HCT116 (cell line): ENCODE measurements around the gene AMELX.

ENCODE experiments used
- CEBPB ChIP-seq: IDR thresholded peaks from 2 replicates; pipeline ENCODE4 v1.6.1; 2012; ENCODE audit warnings: low read depth
- EZH2phosphoT487 ChIP-seq: fragments of 200-600 bp; IDR thresholded peaks from 2 replicates; pipeline ENCODE4 v1.6.1; 2018; ENCODE audit warnings: antibody characterized with exemption, borderline replicate concordance
- FOSL1 ChIP-seq: IDR thresholded peaks from 2 replicates; pipeline ENCODE4 v1.6.1; 2012; ENCODE audit warnings: low read depth
- JUND ChIP-seq: IDR thresholded peaks from 2 replicates; pipeline ENCODE4 v1.6.1; 2012
- POLR2A ChIP-seq: IDR thresholded peaks from 2 replicates; pipeline ENCODE4 v1.7.0; 2011; ENCODE audit warnings: borderline replicate concordance; ENCODE audit not compliant: insufficient read depth, insufficient read length; ENCODE audit errors: extremely low read depth
- RAD21 ChIP-seq: IDR thresholded peaks from 2 replicates; pipeline ENCODE4 v1.6.1; 2012; ENCODE audit warnings: low read depth, mild to moderate bottlenecking
- TCF7L2 ChIP-seq: IDR thresholded peaks from 2 replicates; pipeline ENCODE4 v1.7.0; 2011; ENCODE audit warnings: borderline replicate concordance, inconsistent platforms; ENCODE audit not compliant: insufficient read depth, insufficient read length; ENCODE audit errors: extremely low read depth
- ZNF274 ChIP-seq: fragments of 200-500 bp; sonication (Bioruptor generic); IDR thresholded peaks from 2 replicates; pipeline ENCODE4 v1.6.1; 2014; ENCODE audit warnings: mild to moderate bottlenecking, low read depth, low read length, inconsistent platforms
- TF ChIP-seq, protein P1 (sequence below), 3 experiments: fragments of 200-600 bp in 1 of 3; sonication (generic) in 1 of 3; IDR thresholded peaks in 2 of 3; conservative IDR thresholded peaks in 1 of 3; 2 replicates each; pipeline ENCODE4 v1.5.1; 2012 to 2017; ENCODE audit warnings: low read depth in 2 of 3, low read length in 2 of 3, antibody characterized with exemption in 1 of 3, borderline replicate concordance in 1 of 3, control low read depth in 1 of 3, mild to moderate bottlenecking in 1 of 3, mixed read lengths in 1 of 3, mixed run types in 1 of 3, moderate library complexity in 1 of 3; ENCODE audit not compliant: insufficient read depth in 1 of 3
- TF ChIP-seq, protein P2 (sequence below): IDR thresholded peaks from 2 replicates; pipeline ENCODE4 v1.6.1; 2012
- TF ChIP-seq, protein P3 (sequence below): IDR thresholded peaks from 2 replicates; pipeline ENCODE4 v1.6.1; 2012

DNA sequence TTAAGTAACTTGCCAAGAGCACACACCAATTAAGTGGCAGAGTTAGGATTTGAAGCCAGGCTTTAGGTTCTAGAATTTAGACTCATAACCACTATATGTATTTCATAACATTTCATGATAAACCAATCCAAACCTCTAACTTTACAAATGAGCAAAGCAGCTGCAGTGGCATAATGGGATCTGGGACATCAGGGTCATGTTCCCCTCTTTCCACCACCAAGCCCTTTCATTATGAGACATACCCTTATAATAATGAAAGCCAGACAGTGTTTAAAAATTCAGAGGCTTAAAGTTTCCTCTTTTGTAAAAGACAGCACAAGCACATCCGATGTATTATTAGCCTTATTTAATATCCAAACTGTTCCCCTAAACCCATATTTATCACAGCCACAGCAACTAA, 28.3 kb upstream of the AMELX start:
- TF ChIP-seq, protein P1, sequence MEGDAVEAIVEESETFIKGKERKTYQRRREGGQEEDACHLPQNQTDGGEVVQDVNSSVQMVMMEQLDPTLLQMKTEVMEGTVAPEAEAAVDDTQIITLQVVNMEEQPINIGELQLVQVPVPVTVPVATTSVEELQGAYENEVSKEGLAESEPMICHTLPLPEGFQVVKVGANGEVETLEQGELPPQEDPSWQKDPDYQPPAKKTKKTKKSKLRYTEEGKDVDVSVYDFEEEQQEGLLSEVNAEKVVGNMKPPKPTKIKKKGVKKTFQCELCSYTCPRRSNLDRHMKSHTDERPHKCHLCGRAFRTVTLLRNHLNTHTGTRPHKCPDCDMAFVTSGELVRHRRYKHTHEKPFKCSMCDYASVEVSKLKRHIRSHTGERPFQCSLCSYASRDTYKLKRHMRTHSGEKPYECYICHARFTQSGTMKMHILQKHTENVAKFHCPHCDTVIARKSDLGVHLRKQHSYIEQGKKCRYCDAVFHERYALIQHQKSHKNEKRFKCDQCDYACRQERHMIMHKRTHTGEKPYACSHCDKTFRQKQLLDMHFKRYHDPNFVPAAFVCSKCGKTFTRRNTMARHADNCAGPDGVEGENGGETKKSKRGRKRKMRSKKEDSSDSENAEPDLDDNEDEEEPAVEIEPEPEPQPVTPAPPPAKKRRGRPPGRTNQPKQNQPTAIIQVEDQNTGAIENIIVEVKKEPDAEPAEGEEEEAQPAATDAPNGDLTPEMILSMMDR (IDR thresholded peaks at IDR 0.05 in 2 of 3, conservative IDR thresholded peaks at IDR 0.05 in 1 of 3; ENCODE audit: borderline replicate concordance in 1 of 3, insufficient read depth in 1 of 3, low read depth in 2 of 3, low read length in 2 of 3): no peak
- TF ChIP-seq CEBPB: no peak
- TF ChIP-seq, protein P2, sequence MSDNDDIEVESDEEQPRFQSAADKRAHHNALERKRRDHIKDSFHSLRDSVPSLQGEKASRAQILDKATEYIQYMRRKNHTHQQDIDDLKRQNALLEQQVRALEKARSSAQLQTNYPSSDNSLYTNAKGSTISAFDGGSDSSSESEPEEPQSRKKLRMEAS: no peak
- TF ChIP-seq RAD21: no peak
- no peak for TF ChIP-seq POLR2A
- no peak for TF ChIP-seq ZNF274
- TF ChIP-seq, protein P3, sequence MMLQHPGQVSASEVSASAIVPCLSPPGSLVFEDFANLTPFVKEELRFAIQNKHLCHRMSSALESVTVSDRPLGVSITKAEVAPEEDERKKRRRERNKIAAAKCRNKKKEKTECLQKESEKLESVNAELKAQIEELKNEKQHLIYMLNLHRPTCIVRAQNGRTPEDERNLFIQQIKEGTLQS: no peak
- TF ChIP-seq FOSL1: no peak
- TF ChIP-seq EZH2phosphoT487: no peak
- TF ChIP-seq JUND: no peak
- no peak for TF ChIP-seq TCF7L2
